HepG2 (cell line): Measurements from ENCODE around the gene CNOT10. TPM values are rescaled to one million over a fixed set of nuclear protein-coding genes. Genes with fewer than 3 reads are reported as not detected.

Source experiments
- CCDC6 ChIP-seq: sonication (generic); formaldehyde crosslinking; IDR thresholded peaks from 2 replicates; pipeline ENCODE4 v1.8.1; 2022; ENCODE audit warnings: mild to moderate bottlenecking, missing genetic modification reagents, moderate library complexity
- ETV6 ChIP-seq: sonication (generic); formaldehyde crosslinking; conservative IDR thresholded peaks from 2 replicates; pipeline ENCODE4 v1.4.0; 2020; ENCODE audit warnings: missing genetic modification reagents
- HOXA5 ChIP-seq: sonication (generic); formaldehyde crosslinking; IDR thresholded peaks from 2 replicates; pipeline ENCODE4 v1.4.0; 2020; ENCODE audit warnings: missing genetic modification reagents
- IRF9 ChIP-seq: sonication (generic); formaldehyde crosslinking; IDR thresholded peaks from 2 replicates; pipeline ENCODE4 v1.8.0; 2022; ENCODE audit warnings: missing genetic modification reagents, mild to moderate bottlenecking, borderline replicate concordance
- KDM2A ChIP-seq: sonication (generic); formaldehyde crosslinking; IDR thresholded peaks from 2 replicates; pipeline ENCODE4 v1.4.0; 2020; ENCODE audit warnings: low read depth, missing genetic modification reagents, borderline replicate concordance
- MLLT10 ChIP-seq: sonication (generic); formaldehyde crosslinking; IDR thresholded peaks from 2 replicates; pipeline ENCODE4 v1.4.0; 2020; ENCODE audit warnings: missing genetic modification reagents
- MLXIP ChIP-seq: sonication (generic); formaldehyde crosslinking; IDR thresholded peaks from 2 replicates; pipeline ENCODE4 v1.9.0; 2021; ENCODE audit warnings: missing genetic modification reagents, borderline replicate concordance
- NONO ChIP-seq, 2 experiments: fragments of 450-650 bp in 1 of 2; sonication (generic) in 1 of 2; formaldehyde crosslinking in 1 of 2; IDR thresholded peaks in 1 of 2; conservative IDR thresholded peaks in 1 of 2; 2 replicates each; pipeline versions ENCODE4 v1.6.1 to v1.8.0; 2017 to 2022; ENCODE audit warnings: mild to moderate bottlenecking in 1 of 2, missing genetic modification reagents in 1 of 2, moderate library complexity in 1 of 2
- PRMT3 ChIP-seq: sonication (generic); formaldehyde crosslinking; IDR thresholded peaks from 2 replicates; pipeline ENCODE4 v1.8.1; 2022; ENCODE audit warnings: low read depth, mild to moderate bottlenecking, moderate library complexity, missing genetic modification reagents, borderline replicate concordance
- RAD21 ChIP-seq: fragments of 450-650 bp; formaldehyde crosslinking; IDR thresholded peaks from 2 replicates; pipeline ENCODE4 v1.5.0; 2020; ENCODE audit warnings: mild to moderate bottlenecking
- SIX4 ChIP-seq: sonication (generic); formaldehyde crosslinking; IDR thresholded peaks from 2 replicates; pipeline ENCODE4 v1.4.0; 2020; ENCODE audit warnings: missing genetic modification reagents
- TARDBP ChIP-seq: sonication (generic); formaldehyde crosslinking; IDR thresholded peaks from 2 replicates; pipeline ENCODE4 v1.8.0; 2022; ENCODE audit warnings: mild to moderate bottlenecking, missing genetic modification reagents
- THAP8 ChIP-seq: sonication (generic); formaldehyde crosslinking; IDR thresholded peaks from 2 replicates; pipeline ENCODE4 v1.5.1; 2020; ENCODE audit warnings: missing genetic modification reagents, mild to moderate bottlenecking, borderline replicate concordance
- ZBTB10 ChIP-seq: sonication (generic); formaldehyde crosslinking; IDR thresholded peaks from 2 replicates; pipeline ENCODE4 v1.4.0; 2020; ENCODE audit warnings: missing genetic modification reagents, borderline replicate concordance
- ZC3H13 ChIP-seq: sonication (generic); formaldehyde crosslinking; IDR thresholded peaks from 2 replicates; pipeline ENCODE4 v1.8.1; 2023; ENCODE audit warnings: mild to moderate bottlenecking, missing genetic modification reagents, moderate library complexity
- ZNF20 ChIP-seq: sonication (generic); formaldehyde crosslinking; IDR thresholded peaks from 2 replicates; pipeline ENCODE4 v1.4.0; 2020; ENCODE audit warnings: mild to moderate bottlenecking, moderate library complexity, missing genetic modification reagents
- ZNF232 ChIP-seq: sonication (generic); formaldehyde crosslinking; IDR thresholded peaks from 2 replicates; pipeline ENCODE4 v1.4.0; 2020; ENCODE audit warnings: missing genetic modification reagents, borderline replicate concordance
- ZNF670 ChIP-seq: sonication (generic); formaldehyde crosslinking; IDR thresholded peaks from 2 replicates; pipeline ENCODE4 v1.8.0; 2022; ENCODE audit warnings: mild to moderate bottlenecking, missing genetic modification reagents, borderline replicate concordance
- ZNF747 ChIP-seq: sonication (generic); formaldehyde crosslinking; IDR thresholded peaks from 2 replicates; pipeline ENCODE4 v1.8.1; 2023; ENCODE audit warnings: missing genetic modification reagents, mild to moderate bottlenecking, borderline replicate concordance
- ZNF749 ChIP-seq: sonication (generic); formaldehyde crosslinking; IDR thresholded peaks from 2 replicates; pipeline ENCODE4 v1.8.0; 2022; ENCODE audit warnings: mild to moderate bottlenecking, missing genetic modification reagents, moderate library complexity, borderline replicate concordance
- ZSCAN12 ChIP-seq: sonication (generic); formaldehyde crosslinking; IDR thresholded peaks from 2 replicates; pipeline ENCODE4 v1.9.0; 2021; ENCODE audit warnings: mild to moderate bottlenecking, missing genetic modification reagents
- polyA plus RNA-seq, 8 experiments: library from polyadenylated mRNA; depleted of rRNA in 3 of 8; stranded (reverse) in 7 of 8; unstranded in 1 of 8; fragments of >200 nt; fragmentation: Illumina TruSeq in 4 of 8; extraction: Trizol in 4 of 8; gene quantifications; 2 replicates each; pipeline versions ENCODE4 v1.2.1 to v1.2.3, GENCODE V29; 2011 to 2016; ENCODE audit warnings: low read depth in 4 of 8, missing spikeins in 1 of 8, mixed read lengths in 1 of 8; ENCODE audit not compliant: insufficient read depth in 1 of 8
- total RNA-seq, 5 experiments: library from RNA; depleted of rRNA; stranded (reverse); fragments of >200 nt; fragmentation: Illumina TruSeq; extraction: Trizol; gene quantifications; 2 replicates each; pipeline ENCODE4 v1.2.3, GENCODE V29; 2016; ENCODE audit warnings: low read depth in 1 of 5

CNOT10 gene
- total and polyA plus RNA-seq, 2 of the 13 experiments (the other 11 are each of a cell fraction or from before 2014, with no cell fraction given), result 21.2 to 34.1 TPM

- no peak for TF ChIP-seq ZNF232 (CRISPR knock-in tag)
- TF ChIP-seq ZNF749 (CRISPR knock-in tag), result no peak
- peak; percentile 55; the same call in 1 of the 2 replicates for TF ChIP-seq ZC3H13 (CRISPR knock-in tag)
- TF ChIP-seq KDM2A (CRISPR knock-in tag), result peak; percentile 81
- peak; percentile 22; the same call in 1 of the 2 replicates for TF ChIP-seq ZNF670
- peak; percentile 21 for TF ChIP-seq TARDBP (CRISPR knock-in tag)
- peak; percentile 57 for TF ChIP-seq CCDC6
- TF ChIP-seq NONO (IDR thresholded peaks at IDR 0.05), result no peak
- TF ChIP-seq NONO (CRISPR knock-in tag; conservative IDR thresholded peaks at IDR 0.05), result no peak; the same call in 1 of the 2 replicates
- TF ChIP-seq ZSCAN12, result peak; percentile 13; the same call in 1 of the 2 replicates
- peak; percentile 12; the same call in 1 of the 2 replicates for TF ChIP-seq PRMT3 (CRISPR knock-in tag)
- TF ChIP-seq IRF9 (CRISPR knock-in tag), result peak; percentile 69; the same call in 1 of the 2 replicates
- no peak; the same call in 1 of the 2 replicates for TF ChIP-seq ZBTB10
- TF ChIP-seq ETV6 (CRISPR knock-in tag), result 0 out of 2 replicates have a peak, but pooled peaks have one; percentile 29
- TF ChIP-seq THAP8 (CRISPR knock-in tag), result no peak
- no peak for TF ChIP-seq ZNF20
- TF ChIP-seq SIX4 (CRISPR knock-in tag), result no peak
- no peak for TF ChIP-seq MLXIP (CRISPR knock-in tag)
- peak; percentile 90; the same call in 1 of the 2 replicates for TF ChIP-seq ZNF747 (CRISPR knock-in tag)
- peak; percentile 74; the same call in 1 of the 2 replicates for TF ChIP-seq HOXA5 (CRISPR knock-in tag)
- TF ChIP-seq RAD21, result peak; percentile 55; the same call in 1 of the 2 replicates
- peak; percentile 84; the same call in 1 of the 2 replicates for TF ChIP-seq MLLT10 (CRISPR knock-in tag)
These were observed 131.7 kb downstream of the CNOT10 start (continued) for GRCh38 chr3:32816439-32817256.
